ENCODE data around the gene MAP1B.

Gene MAP1B

DNA sequence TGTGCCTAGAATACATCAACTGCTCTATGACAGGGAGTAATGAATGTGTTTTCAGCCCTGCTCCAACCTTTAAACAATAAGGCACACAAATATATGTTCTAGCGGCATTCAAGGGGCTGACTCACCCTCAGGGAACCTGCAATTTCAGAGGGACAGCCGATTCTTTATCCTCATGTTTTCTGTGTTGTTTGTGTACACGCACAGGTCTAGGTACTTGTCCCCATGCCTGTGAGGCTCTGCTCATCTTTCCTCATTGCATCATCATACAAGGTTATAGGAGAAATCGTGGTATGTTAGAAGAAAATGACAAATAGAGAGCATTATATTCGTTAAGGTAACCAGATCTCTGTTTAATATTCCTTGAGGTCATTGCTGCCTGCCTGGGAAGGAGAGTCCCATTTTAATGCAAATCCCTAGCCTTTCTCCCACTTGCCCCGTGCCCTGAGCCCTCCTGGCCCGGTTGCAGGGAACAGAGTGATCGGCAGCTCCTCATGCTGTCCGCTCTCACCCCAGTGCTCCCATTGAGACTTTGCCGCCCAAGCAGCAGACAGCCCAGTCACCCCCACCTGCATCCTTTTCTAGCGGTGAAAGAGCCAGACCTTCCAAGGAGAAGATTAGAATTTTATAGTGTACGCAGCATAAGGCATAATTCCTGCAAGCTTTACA lies 14.6 kb downstream of the MAP1B start:
- H3K4me1 ChIP-seq (ENCODE audit: control insufficient read depth in 1 of 2, insufficient read depth in 2 of 2, low read length in 2 of 2): peaks cover 0 to 14% of the 10 kb centered on the region in 2 donors
- peaks cover 0 to 7% of the 10 kb centered on the region in 2 donors for H3K36me3 ChIP-seq (ENCODE audit: control insufficient read depth in 1 of 2, insufficient read depth in 2 of 2, low read length in 2 of 2)
- no peaks in the 10 kb centered on the region for H3K27me3 ChIP-seq (ENCODE audit: low read depth, low read length)
- no peak overlapping the region for H3K4me3 ChIP-seq (ENCODE audit: low read depth in 1 of 2, low read length in 2 of 2)
- no peaks in the 10 kb centered on the region for H3K9me3 ChIP-seq (ENCODE audit: control insufficient read depth in 1 of 2, low read length in 2 of 2)
- no peak overlapping the region for H3K27ac ChIP-seq (ENCODE audit: low read length)

DNA sequence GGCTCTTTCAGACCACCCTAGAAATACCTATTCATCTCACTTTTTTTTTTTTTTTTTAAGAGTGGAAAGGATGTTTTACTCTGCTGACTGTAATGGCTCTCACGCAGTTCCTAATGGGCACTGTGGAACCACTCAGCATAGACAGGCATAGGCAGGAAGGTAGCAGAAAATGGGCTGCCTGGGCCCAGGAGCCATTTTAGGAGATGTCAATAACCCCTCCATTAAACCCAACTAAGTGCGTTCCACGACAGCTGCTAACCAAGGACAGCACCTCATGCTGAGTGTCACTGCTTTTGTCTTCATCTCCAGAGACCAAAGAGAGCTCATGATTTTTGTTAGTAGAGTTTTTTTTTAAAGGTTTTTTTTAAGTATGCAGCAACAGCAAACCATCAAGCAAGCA lies 15.3 kb downstream of the MAP1B start:
- Histone ChIP-seq H3K4me3 (ENCODE audit: low read depth in 1 of 2, low read length in 2 of 2) (no peak overlapping the region), H3K27me3 (ENCODE audit: low read depth, low read length) (no peaks in the 10 kb centered on the region), H3K4me1 (ENCODE audit: control insufficient read depth in 1 of 2, insufficient read depth in 2 of 2, low read length in 2 of 2) (peaks cover 0 to 14% of the 10 kb centered on the region in 2 donors), H3K36me3 (ENCODE audit: control insufficient read depth in 1 of 2, insufficient read depth in 2 of 2, low read length in 2 of 2) (peaks cover 0 to 7% of the 10 kb centered on the region in 2 donors), H3K27ac (ENCODE audit: low read length) (no peak overlapping the region), H3K9me3 (ENCODE audit: control insufficient read depth in 1 of 2, low read length in 2 of 2) (no peaks in the 10 kb centered on the region)

DNA sequence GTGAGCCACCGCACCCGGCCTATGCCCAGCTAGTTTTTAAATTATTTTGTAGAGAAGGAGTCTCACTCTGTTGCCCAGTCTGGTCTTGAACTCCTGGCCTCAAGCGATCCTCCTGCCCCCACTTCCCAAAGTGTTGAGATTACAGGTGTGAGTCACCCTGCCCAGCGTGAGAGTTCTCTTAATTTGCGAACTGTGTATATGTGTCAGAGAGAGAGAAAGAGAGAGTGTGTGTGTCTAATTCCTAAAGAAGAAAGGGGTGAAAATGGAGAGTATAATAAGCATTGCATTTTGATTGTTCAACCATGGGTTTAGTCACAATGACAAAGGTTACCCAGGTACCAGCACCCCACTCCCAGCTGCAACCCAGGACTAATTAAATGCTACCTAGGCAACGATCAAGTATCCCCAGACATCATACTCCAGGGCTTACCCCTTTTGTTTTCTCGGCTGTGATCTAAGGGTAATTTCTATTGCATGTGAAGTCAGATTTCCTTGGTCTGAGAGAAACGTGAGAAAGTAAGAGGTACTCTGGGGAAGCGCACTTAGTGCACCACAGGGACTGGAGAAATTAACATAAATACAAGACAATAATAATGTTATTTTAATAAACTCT lies 16.6 kb downstream of the MAP1B start:
- Histone ChIP-seq H3K27me3 (ENCODE audit: low read depth, low read length) (no peaks in the 10 kb centered on the region), H3K9me3 (ENCODE audit: control insufficient read depth in 1 of 2, low read length in 2 of 2) (no peaks in the 10 kb centered on the region), H3K27ac (ENCODE audit: low read length) (no peak overlapping the region), H3K4me1 (ENCODE audit: control insufficient read depth in 1 of 2, insufficient read depth in 2 of 2, low read length in 2 of 2) (peaks cover 0 to 14% of the 10 kb centered on the region in 2 donors), H3K36me3 (ENCODE audit: control insufficient read depth in 1 of 2, insufficient read depth in 2 of 2, low read length in 2 of 2) (peaks cover 0 to 6% of the 10 kb centered on the region in 2 donors), H3K4me3 (ENCODE audit: low read depth in 1 of 2, low read length in 2 of 2) (no peak overlapping the region)

DNA sequence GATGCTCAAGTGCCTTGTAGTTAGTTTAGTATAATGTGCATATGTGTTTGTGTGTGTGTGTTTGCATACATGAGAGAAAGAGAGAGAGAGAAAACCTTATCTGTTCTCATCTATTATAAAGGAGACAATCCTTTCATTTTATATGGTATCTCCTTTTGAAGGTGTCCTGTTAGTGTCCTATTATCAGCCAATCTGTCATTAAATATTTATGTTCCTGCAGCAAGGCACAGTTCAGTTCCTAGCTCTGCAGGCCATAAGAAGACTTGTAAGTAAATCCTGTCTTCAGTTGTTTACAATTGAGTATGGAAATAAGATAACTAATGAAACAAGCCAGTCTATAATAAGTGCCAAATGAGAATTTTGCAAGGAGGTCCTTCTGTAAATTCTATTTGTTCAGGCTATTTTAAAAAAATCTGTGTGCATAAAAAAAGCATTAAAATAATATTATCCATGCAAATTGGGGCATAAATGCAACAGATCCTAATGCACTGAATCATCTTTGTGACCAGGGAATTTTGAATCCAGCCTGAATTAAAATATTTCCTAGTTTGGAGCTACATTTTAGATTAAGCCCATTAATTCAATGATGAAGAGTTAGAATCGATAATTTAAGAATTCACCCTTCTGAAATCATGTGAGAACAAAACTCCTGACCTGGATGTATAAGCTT lies 18.1 kb downstream of the MAP1B start:
- peaks cover 0 to 22% of the 10 kb centered on the region in 2 donors for H3K4me1 ChIP-seq (ENCODE audit: control insufficient read depth in 1 of 2, insufficient read depth in 2 of 2, low read length in 2 of 2)

DNA sequence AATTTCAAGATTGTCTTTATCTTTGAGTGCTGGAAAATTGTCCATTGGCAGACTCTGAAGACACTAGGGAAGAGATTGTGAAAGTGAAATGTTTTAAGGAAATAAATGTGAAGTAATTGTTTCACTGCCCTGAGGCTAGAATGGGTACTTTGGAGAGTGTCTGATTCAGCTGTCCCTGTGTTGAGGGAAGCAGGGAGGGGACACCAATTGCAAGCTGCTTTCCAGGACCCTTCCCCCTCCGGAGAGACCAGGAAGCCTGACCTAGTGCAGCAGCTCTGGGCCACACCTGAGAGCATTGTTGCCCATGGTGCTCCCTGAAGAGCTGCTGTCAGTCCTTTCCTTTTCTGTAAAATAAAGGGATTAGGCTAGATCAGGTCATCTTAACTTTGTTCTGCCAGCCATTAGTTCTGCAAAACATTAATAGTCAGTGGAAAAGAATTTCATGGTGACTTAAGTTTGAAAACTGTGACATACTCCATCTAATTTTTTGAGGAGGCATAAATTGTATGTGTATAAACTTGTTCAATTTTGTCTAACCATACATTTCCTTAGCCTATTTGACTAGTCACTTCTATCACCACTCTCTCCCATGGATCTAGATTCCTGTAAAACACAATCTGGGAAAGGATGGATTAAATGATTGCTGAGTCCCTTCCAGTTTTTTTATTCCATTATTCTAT lies 18.8 kb downstream of the MAP1B start:
- H3K27ac ChIP-seq (ENCODE audit: low read length): no peak overlapping the region

More for the DNA sequence above, 18.1 kb downstream of the MAP1B start:
- Histone ChIP-seq H3K9me3 (ENCODE audit: control insufficient read depth in 1 of 2, low read length in 2 of 2) (no peaks in the 10 kb centered on the region), H3K27ac (ENCODE audit: low read length) (no peak overlapping the region), H3K4me3 (ENCODE audit: low read depth in 1 of 2, low read length in 2 of 2) (no peak overlapping the region), H3K36me3 (ENCODE audit: control insufficient read depth in 1 of 2, insufficient read depth in 2 of 2, low read length in 2 of 2) (no peaks in the 10 kb centered on the region), H3K27me3 (ENCODE audit: low read depth, low read length) (no peaks in the 10 kb centered on the region)

DNA sequence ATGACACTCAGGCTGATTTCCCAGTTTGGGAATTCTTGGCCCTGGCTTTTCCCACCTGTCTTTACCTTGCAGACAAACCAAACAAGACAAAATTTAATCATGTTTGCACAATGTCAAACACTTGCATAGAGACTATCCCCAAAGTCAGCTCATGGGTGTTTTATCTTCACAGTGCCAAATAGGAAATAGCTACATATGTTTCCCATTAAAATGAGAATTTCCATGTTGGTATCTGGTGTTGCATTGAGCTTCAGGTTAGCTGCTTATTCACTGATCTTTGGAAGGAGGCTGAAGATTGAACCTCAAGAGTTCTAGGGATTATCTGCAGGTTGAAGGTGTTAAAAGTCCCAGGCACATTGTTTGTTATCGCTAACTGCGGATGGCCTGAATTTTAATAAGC lies 19.5 kb downstream of the MAP1B start:
- no peak overlapping the region for H3K27ac ChIP-seq (ENCODE audit: low read length)
- no peaks in the 10 kb centered on the region for H3K36me3 ChIP-seq (ENCODE audit: control insufficient read depth in 1 of 2, insufficient read depth in 2 of 2, low read length in 2 of 2)
- no peaks in the 10 kb centered on the region for H3K27me3 ChIP-seq (ENCODE audit: low read depth, low read length)
- H3K4me3 ChIP-seq (ENCODE audit: low read depth in 1 of 2, low read length in 2 of 2): no peak overlapping the region
- H3K9me3 ChIP-seq (ENCODE audit: control insufficient read depth in 1 of 2, low read length in 2 of 2): no peaks in the 10 kb centered on the region
- peaks cover 0 to 22% of the 10 kb centered on the region in 2 donors for H3K4me1 ChIP-seq (ENCODE audit: control insufficient read depth in 1 of 2, insufficient read depth in 2 of 2, low read length in 2 of 2)

More for the DNA sequence above, 18.8 kb downstream of the MAP1B start:
- Histone ChIP-seq H3K9me3 (ENCODE audit: control insufficient read depth in 1 of 2, low read length in 2 of 2) (no peaks in the 10 kb centered on the region), H3K36me3 (ENCODE audit: control insufficient read depth in 1 of 2, insufficient read depth in 2 of 2, low read length in 2 of 2) (no peaks in the 10 kb centered on the region), H3K4me3 (ENCODE audit: low read depth in 1 of 2, low read length in 2 of 2) (no peak overlapping the region), H3K27me3 (ENCODE audit: low read depth, low read length) (no peaks in the 10 kb centered on the region), H3K4me1 (ENCODE audit: control insufficient read depth in 1 of 2, insufficient read depth in 2 of 2, low read length in 2 of 2) (peaks cover 0 to 22% of the 10 kb centered on the region in 2 donors)

DNA sequence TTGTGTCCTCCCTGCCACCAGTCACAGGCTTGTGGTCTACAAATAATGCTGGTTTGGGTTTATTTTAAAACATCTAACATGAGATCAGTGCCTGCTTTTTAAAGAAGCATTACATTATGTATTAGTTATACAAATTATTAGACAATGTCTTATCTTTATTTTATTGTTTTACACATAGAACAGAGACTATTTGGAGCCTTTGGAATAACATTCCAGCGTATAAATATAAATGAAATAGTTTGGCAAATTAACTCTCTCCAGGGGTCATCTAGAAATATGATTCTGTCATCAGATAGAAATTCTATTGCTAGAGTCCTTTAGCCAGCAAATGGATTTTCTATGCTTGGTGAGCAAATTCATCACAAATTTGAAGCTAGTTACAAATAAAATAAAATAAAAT lies 22.4 kb downstream of the MAP1B start:
- Histone ChIP-seq H3K27ac (ENCODE audit: low read length) (no peak overlapping the region), H3K4me1 (ENCODE audit: control insufficient read depth in 1 of 2, insufficient read depth in 2 of 2, low read length in 2 of 2) (peaks cover 0 to 29% of the 10 kb centered on the region in 2 donors), H3K9me3 (ENCODE audit: control insufficient read depth in 1 of 2, low read length in 2 of 2) (no peaks in the 10 kb centered on the region), H3K27me3 (ENCODE audit: low read depth, low read length) (no peaks in the 10 kb centered on the region), H3K36me3 (ENCODE audit: control insufficient read depth in 1 of 2, insufficient read depth in 2 of 2, low read length in 2 of 2) (no peaks in the 10 kb centered on the region), H3K4me3 (ENCODE audit: low read depth in 1 of 2, low read length in 2 of 2) (no peak overlapping the region)

DNA sequence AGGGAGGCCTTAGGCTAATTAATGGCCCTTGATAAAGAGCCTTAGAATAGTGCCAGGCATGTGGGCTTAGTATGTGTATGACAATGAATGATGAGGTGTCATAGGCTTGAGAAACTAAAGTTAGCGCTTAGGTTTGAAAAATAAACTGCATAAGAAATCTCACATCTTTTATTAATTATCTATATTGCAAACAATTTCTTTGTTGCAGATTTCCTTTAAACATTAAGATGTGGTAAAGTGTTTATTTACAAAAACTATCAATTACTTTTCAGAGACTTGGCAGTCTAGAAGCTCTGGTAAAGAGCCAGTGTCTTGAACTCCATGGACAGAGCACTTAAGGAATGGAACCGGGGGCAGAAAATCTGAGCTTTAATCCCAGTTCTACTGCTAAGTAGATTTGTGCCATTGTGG lies 23.1 kb downstream of the MAP1B start:
- no peaks in the 10 kb centered on the region for H3K27me3 ChIP-seq (ENCODE audit: low read depth, low read length)
- H3K4me3 ChIP-seq (ENCODE audit: low read depth in 1 of 2, low read length in 2 of 2): no peak overlapping the region
- no peaks in the 10 kb centered on the region for H3K36me3 ChIP-seq (ENCODE audit: control insufficient read depth in 1 of 2, insufficient read depth in 2 of 2, low read length in 2 of 2)
- H3K4me1 ChIP-seq (ENCODE audit: control insufficient read depth in 1 of 2, insufficient read depth in 2 of 2, low read length in 2 of 2): peaks cover 0 to 28% of the 10 kb centered on the region in 2 donors
- no peaks in the 10 kb centered on the region for H3K9me3 ChIP-seq (ENCODE audit: control insufficient read depth in 1 of 2, low read length in 2 of 2)
- H3K27ac ChIP-seq (ENCODE audit: low read length): no peak overlapping the region

DNA sequence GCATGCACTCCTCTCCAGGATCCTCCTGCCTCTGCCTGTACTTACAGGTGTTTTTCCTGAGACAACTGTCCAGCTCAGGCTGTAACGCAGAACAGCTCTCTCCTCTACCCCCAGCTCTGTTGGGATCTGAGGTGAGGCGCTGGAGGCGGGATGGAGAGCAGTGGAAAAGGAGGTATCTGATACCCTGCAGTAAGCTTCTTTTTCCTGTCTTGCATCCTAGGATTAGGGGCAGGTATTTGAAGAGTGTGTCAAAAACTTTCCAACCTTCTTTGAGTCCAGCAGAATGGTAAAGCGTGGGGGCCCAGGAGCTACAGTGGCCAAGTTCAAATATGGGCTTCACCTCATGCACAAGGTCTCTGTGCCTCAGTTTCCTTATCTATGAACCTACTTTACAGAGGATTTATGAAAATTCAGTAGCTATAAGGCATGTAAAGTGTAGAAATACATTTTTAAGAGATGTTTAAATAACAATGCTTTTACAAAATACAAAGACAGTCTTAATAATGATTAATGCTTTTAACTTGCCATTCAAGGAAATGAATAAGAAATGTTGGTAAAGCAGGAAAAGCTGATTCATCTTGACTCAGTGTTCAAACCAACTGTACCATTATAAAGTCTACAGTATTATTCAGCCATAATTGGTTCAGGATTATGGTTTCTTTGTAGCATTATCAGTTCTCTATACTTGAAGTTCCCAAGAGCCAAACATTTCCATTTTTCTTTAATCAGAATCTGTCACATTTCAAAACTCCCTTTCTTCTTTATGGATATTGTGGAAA lies 26.1 kb downstream of the MAP1B start:
- Histone ChIP-seq H3K9me3 (ENCODE audit: control insufficient read depth in 1 of 2, low read length in 2 of 2) (no peaks in the 10 kb centered on the region), H3K36me3 (ENCODE audit: control insufficient read depth in 1 of 2, insufficient read depth in 2 of 2, low read length in 2 of 2) (no peaks in the 10 kb centered on the region), H3K4me3 (ENCODE audit: low read depth in 1 of 2, low read length in 2 of 2) (no peak overlapping the region), H3K27me3 (ENCODE audit: low read depth, low read length) (no peaks in the 10 kb centered on the region), H3K27ac (ENCODE audit: low read length) (no peak overlapping the region), H3K4me1 (ENCODE audit: control insufficient read depth in 1 of 2, insufficient read depth in 2 of 2, low read length in 2 of 2) (peaks cover 0 to 34% of the 10 kb centered on the region in 2 donors)

DNA sequence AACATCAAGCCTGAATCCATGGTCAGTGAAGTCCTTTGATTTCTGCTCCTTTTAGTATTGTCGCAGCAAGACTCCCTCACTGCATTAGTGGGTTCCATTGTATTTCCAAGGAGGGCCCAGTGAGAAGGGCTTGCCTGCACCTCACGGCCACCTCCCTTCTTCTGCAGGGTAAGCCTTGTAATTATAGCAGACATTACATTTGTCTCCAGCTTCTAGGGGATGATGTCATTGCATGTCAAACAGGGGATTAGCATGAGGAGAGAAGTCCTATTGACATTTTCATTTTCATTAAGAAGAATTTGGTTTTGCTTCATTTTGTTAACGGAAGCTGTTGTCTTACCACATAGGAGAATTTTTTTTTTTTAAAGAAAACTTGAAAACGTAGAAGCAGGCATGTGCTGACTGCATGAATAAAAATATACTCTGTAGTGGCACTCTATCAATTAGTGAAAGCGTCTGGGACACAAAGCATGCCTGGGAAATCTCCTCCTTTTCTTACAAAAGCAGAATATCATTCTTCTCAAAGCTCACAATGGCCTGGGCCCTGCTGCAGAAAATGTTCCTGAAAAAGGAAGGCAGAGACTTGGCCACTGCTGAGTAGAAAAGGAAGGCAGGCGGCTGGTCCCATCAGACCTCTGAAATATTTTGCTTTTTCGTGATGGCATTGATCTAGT lies 27.1 kb downstream of the MAP1B start:
- Histone ChIP-seq H3K4me1 (ENCODE audit: control insufficient read depth in 1 of 2, insufficient read depth in 2 of 2, low read length in 2 of 2) (peaks cover 0 to 34% of the 10 kb centered on the region in 2 donors), H3K9me3 (ENCODE audit: control insufficient read depth in 1 of 2, low read length in 2 of 2) (no peaks in the 10 kb centered on the region), H3K36me3 (ENCODE audit: control insufficient read depth in 1 of 2, insufficient read depth in 2 of 2, low read length in 2 of 2) (no peaks in the 10 kb centered on the region), H3K27me3 (ENCODE audit: low read depth, low read length) (no peaks in the 10 kb centered on the region), H3K4me3 (ENCODE audit: low read depth in 1 of 2, low read length in 2 of 2) (no peak overlapping the region), H3K27ac (ENCODE audit: low read length) (no peak overlapping the region)

Data from muscle layer of duodenum (tissue), 2 donors.